A549 (cell line): ENCODE results near the gene TCF4.

Experiments
- CEBPB ChIP-seq, 2 experiments: fragments of >200 bp in 1 of 2; sonication (Bioruptor Twin) in 1 of 2; formaldehyde crosslinking in 1 of 2; IDR thresholded peaks; 2 replicates each; pipeline ENCODE4 v1.6.1; 2012 to 2016
- CTCF ChIP-seq: fragments of >200 bp; sonication (Bioruptor Twin); formaldehyde crosslinking; IDR thresholded peaks from 3 replicates; pipeline ENCODE4 v1.5.1; 2016
- MAFK ChIP-seq: fragments of 450-650 bp; IDR thresholded peaks from 2 replicates; pipeline ENCODE4 v1.6.1; 2014; ENCODE audit not compliant: partially characterized antibody
- MYC ChIP-seq: IDR thresholded peaks from 2 replicates; pipeline ENCODE4 v1.6.1; 2012; ENCODE audit warnings: mild to moderate bottlenecking, inconsistent platforms, low read length, improper control_type of control experiment, borderline replicate concordance
- RAD21 ChIP-seq, 2 experiments: fragments of >200 bp in 1 of 2; sonication (Bioruptor Twin) in 1 of 2; formaldehyde crosslinking in 1 of 2; IDR thresholded peaks in 1 of 2; conservative IDR thresholded peaks in 1 of 2; 2 replicates in 1 of 2; 3 replicates in 1 of 2; pipeline ENCODE4 v1.6.1; 2012 to 2018; ENCODE audit warnings: inconsistent platforms in 1 of 2
- RARB ChIP-seq: fragments of 250-450 bp; sonication (Bioruptor Pico); IDR thresholded peaks from 2 replicates; pipeline ENCODE4 v1.8.0; 2021; ENCODE audit warnings: mild to moderate bottlenecking, moderate library complexity
- REST ChIP-seq: fragments of 200-600 bp; sonication (generic); IDR thresholded peaks from 2 replicates; pipeline ENCODE4 v1.6.1; 2016; ENCODE audit warnings: antibody characterized with exemption, mild to moderate bottlenecking, moderate library complexity
- ZFP36 ChIP-seq: fragments of 450-650 bp; IDR thresholded peaks from 2 replicates; pipeline ENCODE4 v1.6.1; 2014; ENCODE audit warnings: borderline replicate concordance; ENCODE audit not compliant: partially characterized antibody

GRCh38 chr18:55268628-55269275 lies 319.2 kb downstream of the TCF4 start:
- TF ChIP-seq RAD21 (conservative IDR thresholded peaks at IDR 0.05 in 1 of 2, IDR thresholded peaks at IDR 0.05 in 1 of 2) (no peak), MAFK (no peak), CTCF (no peak), REST (no peak), MYC (no peak), CEBPB (IDR thresholded peaks at IDR 0.05) (no peak), ZFP36 (no peak), RARB (CRISPR knock-in tag) (no peak)
